LNCAP (cell line): ENCODE measurements around the gene AK4.

Source experiments
- CTCF ChIP-seq: fragments of 450-650 bp; IDR thresholded peaks from 2 replicates; pipeline ENCODE4 v1.5.1; 2017; ENCODE audit warnings: mild to moderate bottlenecking

The AK4 gene

GRCh38 chr1:65230731-65231481 is 82.9 kb downstream of the AK4 start:
- TF ChIP-seq CTCF = no peak

DNA sequence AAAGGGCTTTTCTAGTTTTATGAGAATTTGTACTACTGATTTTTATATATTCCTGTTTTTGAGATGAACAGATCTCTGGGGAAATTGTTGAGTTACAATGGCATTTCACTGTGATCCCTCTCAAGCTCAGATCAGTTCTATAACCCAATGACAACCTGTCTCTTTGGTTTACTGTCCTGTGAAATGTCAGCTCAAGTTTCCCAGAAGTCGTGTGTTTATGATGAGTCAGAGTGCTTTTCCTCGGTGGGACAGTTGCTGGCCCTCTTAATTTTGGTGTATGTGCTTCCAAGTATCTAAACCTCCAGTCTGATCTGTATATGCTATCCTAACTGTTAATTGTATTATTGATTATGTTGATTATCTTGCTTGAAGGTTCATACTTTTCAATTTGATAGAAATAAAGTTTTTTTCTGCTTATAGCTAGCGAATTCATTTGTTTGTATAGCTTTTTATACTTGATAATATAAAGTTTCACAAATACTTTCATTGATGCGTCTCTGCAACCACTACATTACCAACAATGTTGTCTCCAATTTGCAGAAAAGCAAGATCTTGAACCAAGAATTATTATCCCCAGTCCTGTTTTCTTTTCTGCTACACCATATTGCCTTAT is 83.8 kb downstream of the AK4 start:
- TF ChIP-seq CTCF = no peak

GRCh38 chr1:65232461-65232990 is 84.5 kb downstream of the AK4 start:
- no peak for TF ChIP-seq CTCF

DNA sequence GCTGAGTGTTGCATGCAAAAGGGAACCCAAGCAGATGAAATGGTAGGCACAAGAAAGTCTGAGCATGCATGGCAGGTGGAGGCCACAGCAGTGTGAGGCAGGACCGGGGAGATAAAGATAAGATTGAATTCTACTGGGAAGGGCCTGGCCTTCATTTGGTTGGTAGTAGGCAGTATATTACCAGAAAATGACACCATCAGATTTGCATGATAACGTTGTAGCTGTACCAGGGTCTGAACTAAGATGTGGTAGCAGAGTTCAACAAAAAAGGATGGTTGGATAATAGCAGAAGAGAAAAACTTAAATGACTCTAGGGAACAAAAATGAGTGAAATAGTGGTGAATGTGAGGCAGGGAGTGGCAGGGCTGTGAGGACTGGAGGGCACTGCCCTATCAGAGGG is 85.8 kb downstream of the AK4 start:
- TF ChIP-seq CTCF = no peak

- peak; percentile 68 for TF ChIP-seq CTCF
These were observed 88.1 kb downstream of the AK4 start for GRCh38 chr1:65235867-65236805.

DNA sequence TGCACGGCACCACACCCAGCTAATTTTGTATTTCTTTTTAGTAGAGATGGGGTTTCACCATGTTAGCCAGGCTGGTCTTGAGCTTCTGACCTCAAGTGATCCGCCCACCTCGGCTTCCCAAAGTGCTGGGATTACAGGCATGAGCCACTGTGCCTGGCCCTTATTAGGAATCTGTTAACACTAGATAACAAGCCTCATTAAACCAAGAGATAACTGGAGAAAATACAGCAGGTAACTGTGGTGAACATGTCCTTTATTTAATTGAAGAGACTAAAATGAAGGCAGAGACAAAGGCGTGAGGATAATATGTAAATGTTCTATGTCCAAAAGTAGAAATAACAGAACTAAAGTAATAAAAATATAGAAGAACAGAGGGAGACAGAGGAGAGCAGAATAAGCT is 89.5 kb downstream of the AK4 start:
- no peak for TF ChIP-seq CTCF

- no peak for TF ChIP-seq CTCF
These were observed 90.0 kb downstream of the AK4 start for GRCh38 chr1:65238010-65238409.
